MM.1S (cell line): Measurements from ENCODE around the gene PDE4B.

Experiments
- DNase-seq: peaks from one replicate; pipeline ENCODE4 v3.0.0-alpha.2; 2015
- H2AFZ ChIP-seq: fragments of 300-600 bp; sonication (generic); 2 replicates; pipeline ENCODE4 v1.6.0; 2016; ENCODE audit warnings: antibody characterized with exemption, low read length
- H3F3A ChIP-seq: fragments of 300-600 bp; sonication (generic); 2 replicates; pipeline ENCODE4 v1.6.1; 2016; ENCODE audit warnings: mild to moderate bottlenecking, antibody characterized with exemption, low read length, moderate library complexity, mixed read lengths; ENCODE audit not compliant: insufficient read depth
- H3K27ac ChIP-seq: fragments of 300-600 bp; sonication (generic); 2 replicates; pipeline ENCODE4 v1.5.1; 2016; ENCODE audit warnings: mild to moderate bottlenecking, low read length
- H3K27me3 ChIP-seq: fragments of 300-600 bp; sonication (generic); replicated peaks from 2 replicates; pipeline ENCODE4 v1.6.0; 2016; ENCODE audit warnings: low read length; ENCODE audit not compliant: insufficient read depth
- H3K36me3 ChIP-seq: fragments of 300-600 bp; sonication (generic); replicated peaks from 2 replicates; pipeline ENCODE4 v1.6.1; 2016; ENCODE audit warnings: mild to moderate bottlenecking, low read length, mixed read lengths; ENCODE audit not compliant: insufficient read depth
- H3K4me1 ChIP-seq: fragments of 300-600 bp; sonication (generic); 2 replicates; pipeline ENCODE4 v1.6.1; 2016; ENCODE audit warnings: low read length, mixed read lengths
- H3K4me2 ChIP-seq: fragments of 300-600 bp; sonication (generic); 2 replicates; pipeline ENCODE4 v1.6.0; 2016; ENCODE audit warnings: low read depth, low read length
- H3K4me3 ChIP-seq: fragments of 300-600 bp; sonication (generic); 2 replicates; pipeline ENCODE4 v1.5.1; 2016; ENCODE audit warnings: low read length, mixed read lengths
- H3K79me2 ChIP-seq: fragments of 300-600 bp; sonication (generic); 2 replicates; pipeline ENCODE4 v1.6.1; 2016; ENCODE audit warnings: mixed run types, low read length, mixed read lengths
- H3K9ac ChIP-seq: fragments of 300-600 bp; sonication (generic); 2 replicates; pipeline ENCODE4 v1.6.1; 2016; ENCODE audit warnings: low read length, mixed read lengths
- H3K9me2 ChIP-seq: fragments of 300-600 bp; sonication (generic); replicated peaks from 2 replicates; pipeline ENCODE4 v1.6.1; 2016; ENCODE audit warnings: mild to moderate bottlenecking, low read length, mixed read lengths; ENCODE audit not compliant: insufficient read depth
- H3K9me3 ChIP-seq: fragments of 300-600 bp; sonication (generic); replicated peaks from 2 replicates; pipeline ENCODE4 v1.6.1; 2016; ENCODE audit warnings: mild to moderate bottlenecking, low read length, mixed read lengths; ENCODE audit not compliant: insufficient read depth
- H4K20me1 ChIP-seq: fragments of 300-600 bp; sonication (generic); 2 replicates; pipeline ENCODE4 v1.6.1; 2016; ENCODE audit warnings: mild to moderate bottlenecking, low read length, moderate library complexity, mixed read lengths; ENCODE audit not compliant: insufficient read depth
- EZH2 ChIP-seq: fragments of 300-600 bp; sonication (generic); optimal IDR thresholded peaks from 2 replicates; pipeline ENCODE3; 2017; ENCODE audit warnings: low read depth, mild to moderate bottlenecking, antibody characterized with exemption, low read length, mixed read lengths
- EZH2phosphoT487 ChIP-seq: fragments of 300-600 bp; sonication (generic); IDR thresholded peaks from 2 replicates; pipeline ENCODE4 v1.6.1; 2018; ENCODE audit warnings: antibody characterized with exemption, low read length
- TF ChIP-seq, protein P1 (sequence below): fragments of 300-600 bp; sonication (generic); IDR thresholded peaks from 2 replicates; pipeline ENCODE4 v1.5.1; 2016; ENCODE audit warnings: antibody characterized with exemption, low read length, mixed read lengths

Gene PDE4B

GRCh38 chr1:66383168-66383567 lies 590.5 kb downstream of the PDE4B start:
- Histone ChIP-seq H3K9me2 (no peaks in the 10 kb centered on the region), H2AFZ (no peak overlapping the region), H3K27me3 (no peaks in the 10 kb centered on the region), H3K9ac (no peak overlapping the region), H4K20me1 (no peaks in the 10 kb centered on the region), H3K9me3 (no peaks in the 10 kb centered on the region), H3K79me2 (no peaks in the 10 kb centered on the region), H3K4me3 (no peak overlapping the region), H3K4me2 (no peak overlapping the region), H3K4me1 (peaks cover 23% of the 10 kb centered on the region), H3K36me3 (no peaks in the 10 kb centered on the region), H3K27ac (no peak overlapping the region), H3F3A (peaks cover 19% of the 10 kb centered on the region)
- DNase-seq: no peak
- TF ChIP-seq EZH2: no peak
- no peak for TF ChIP-seq EZH2phosphoT487
- TF ChIP-seq, protein P1, sequence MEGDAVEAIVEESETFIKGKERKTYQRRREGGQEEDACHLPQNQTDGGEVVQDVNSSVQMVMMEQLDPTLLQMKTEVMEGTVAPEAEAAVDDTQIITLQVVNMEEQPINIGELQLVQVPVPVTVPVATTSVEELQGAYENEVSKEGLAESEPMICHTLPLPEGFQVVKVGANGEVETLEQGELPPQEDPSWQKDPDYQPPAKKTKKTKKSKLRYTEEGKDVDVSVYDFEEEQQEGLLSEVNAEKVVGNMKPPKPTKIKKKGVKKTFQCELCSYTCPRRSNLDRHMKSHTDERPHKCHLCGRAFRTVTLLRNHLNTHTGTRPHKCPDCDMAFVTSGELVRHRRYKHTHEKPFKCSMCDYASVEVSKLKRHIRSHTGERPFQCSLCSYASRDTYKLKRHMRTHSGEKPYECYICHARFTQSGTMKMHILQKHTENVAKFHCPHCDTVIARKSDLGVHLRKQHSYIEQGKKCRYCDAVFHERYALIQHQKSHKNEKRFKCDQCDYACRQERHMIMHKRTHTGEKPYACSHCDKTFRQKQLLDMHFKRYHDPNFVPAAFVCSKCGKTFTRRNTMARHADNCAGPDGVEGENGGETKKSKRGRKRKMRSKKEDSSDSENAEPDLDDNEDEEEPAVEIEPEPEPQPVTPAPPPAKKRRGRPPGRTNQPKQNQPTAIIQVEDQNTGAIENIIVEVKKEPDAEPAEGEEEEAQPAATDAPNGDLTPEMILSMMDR: no peak

DNA sequence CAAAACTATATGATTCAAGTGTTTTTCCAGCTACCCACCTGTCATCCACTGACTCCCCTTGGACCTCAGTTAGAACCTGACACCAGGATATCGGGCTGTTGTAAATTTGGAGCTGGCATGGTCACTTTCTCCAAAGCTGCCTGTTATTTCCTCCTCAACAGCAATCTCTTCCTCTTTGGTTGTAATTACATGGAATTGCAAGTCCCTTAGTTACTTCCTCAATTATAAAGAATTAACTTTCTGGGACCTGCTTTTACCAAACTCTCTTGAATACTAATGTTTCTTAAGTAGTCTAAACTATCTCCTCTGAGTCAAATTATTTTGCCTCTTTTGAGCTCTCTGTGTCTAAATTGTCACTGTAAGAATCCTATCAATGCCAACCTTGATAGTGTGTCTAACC lies 590.9 kb downstream of the PDE4B start:
- no peak for DNase-seq
- H3K27me3 ChIP-seq: no peaks in the 10 kb centered on the region
- H3K4me1 ChIP-seq: peaks cover 23% of the 10 kb centered on the region
- H3K79me2 ChIP-seq: no peaks in the 10 kb centered on the region
- H2AFZ ChIP-seq: no peak overlapping the region
- no peaks in the 10 kb centered on the region for H3K9me3 ChIP-seq
- no peak overlapping the region for H3K4me2 ChIP-seq
- TF ChIP-seq, protein P1: no peak
- TF ChIP-seq EZH2: no peak
- no peak for TF ChIP-seq EZH2phosphoT487
- H3F3A ChIP-seq: peaks cover 19% of the 10 kb centered on the region
- H3K4me3 ChIP-seq: no peak overlapping the region
- H4K20me1 ChIP-seq: no peaks in the 10 kb centered on the region
- H3K9ac ChIP-seq: no peak overlapping the region
- no peaks in the 10 kb centered on the region for H3K36me3 ChIP-seq
- H3K9me2 ChIP-seq: no peaks in the 10 kb centered on the region
- no peak overlapping the region for H3K27ac ChIP-seq

GRCh38 chr1:66384258-66384921 lies 591.7 kb downstream of the PDE4B start:
- H3K4me2 ChIP-seq: no peak overlapping the region
- H3K4me1 ChIP-seq: peaks cover 18% of the 10 kb centered on the region
- H3K9me2 ChIP-seq: no peaks in the 10 kb centered on the region
- H3K4me3 ChIP-seq: no peak overlapping the region
- H3K9ac ChIP-seq: no peak overlapping the region
- H3K9me3 ChIP-seq: no peaks in the 10 kb centered on the region
- H3F3A ChIP-seq: peaks cover 17% of the 10 kb centered on the region
- H3K36me3 ChIP-seq: no peaks in the 10 kb centered on the region
- no peaks in the 10 kb centered on the region for H3K79me2 ChIP-seq
- no peak overlapping the region for H2AFZ ChIP-seq
- no peaks in the 10 kb centered on the region for H4K20me1 ChIP-seq
- TF ChIP-seq, protein P1: no peak
- no peak for TF ChIP-seq EZH2phosphoT487
- TF ChIP-seq EZH2: no peak
- H3K27ac ChIP-seq: no peak overlapping the region
- no peak for DNase-seq
- H3K27me3 ChIP-seq: no peaks in the 10 kb centered on the region
